NT2/D1 (cell line): ENCODE data around the gene CABLES2.

ENCODE experiments used
- SUZ12 ChIP-seq: IDR thresholded peaks from 2 replicates; pipeline ENCODE4 v1.6.1; 2011; ENCODE audit not compliant: insufficient read length, insufficient read depth; ENCODE audit errors: extremely low read depth
- YY1 ChIP-seq: IDR thresholded peaks from 2 replicates; pipeline ENCODE4 v1.6.1; 2011; ENCODE audit not compliant: insufficient read length, insufficient read depth
- ZNF274 ChIP-seq: IDR thresholded peaks from 2 replicates; pipeline ENCODE4 v1.6.1; 2011; ENCODE audit warnings: mild to moderate bottlenecking, low read depth, low read length

- TF ChIP-seq SUZ12, result no peak
- TF ChIP-seq ZNF274, result no peak
- TF ChIP-seq YY1, result no peak
Measured at GRCh38 chr20:62367633-62368391, 39.3 kb downstream of the CABLES2 start.
